ENCODE results near the gene PSG7. TPM values are rescaled to one million over a fixed set of nuclear protein-coding genes. Genes with fewer than 3 reads are reported as not detected.
"Not testable (repeated sequence)": the region's sequence is repeated elsewhere in the genome, so short reads cannot be mapped to it uniquely, and the experiment has no call there.

PSG7 gene
- total RNA-seq, 3 donors from 2014 or later (not counting 1 experiment from before 2014, with no cell fraction given): not detected

GRCh38 chr19:42961119-42961518 is 24.1 kb upstream of the PSG7 start:
- Histone ChIP-seq H3K27me3 (ENCODE audit: control insufficient read depth, insufficient read depth, low read length) (no peaks in the 10 kb centered on the region), H3K4me3 (ENCODE audit: low read length) (no peak overlapping the region), H3K27ac (ENCODE audit: low read length) (no peak overlapping the region), H3K9me3 (ENCODE audit: control insufficient read depth, insufficient read depth, low read length) (no peaks in the 10 kb centered on the region), H3K4me1 (ENCODE audit: control insufficient read depth, insufficient read depth, low read length) (no peaks in the 10 kb centered on the region), H3K36me3 (ENCODE audit: control insufficient read depth, insufficient read depth, low read length) (no peaks in the 10 kb centered on the region)
- intact Hi-C loops (cut with micrococcal nuclease): no loop called here
- Mint-ChIP-seq H3K36me3 (no peaks in the 10 kb centered on the region), H3K9me3 (no peaks in the 10 kb centered on the region), H3K4me3 (no peak overlapping the region), H3K4me1 (no peaks in the 10 kb centered on the region), H3K27me3 (ENCODE audit: low read depth in 2 of 2) (peaks cover 5 to 15% of the 10 kb centered on the region in 2 donors), H3K27ac (no peak overlapping the region)
- DNase-seq (no peak), ATAC-seq (no peak)
- TF ChIP-seq CTCF (IDR thresholded peaks at IDR 0.05): no peak
- 96% methylated on average over 5 of the region's 6 CpGs for WGBS (ENCODE audit: insufficient coverage)

- intact Hi-C loops (cut with micrococcal nuclease); H3K9me3 Mint-ChIP-seq; H3K27me3 Mint-ChIP-seq (ENCODE audit: low read depth in 2 of 2); H3K4me1 Mint-ChIP-seq; H3K27me3 ChIP-seq (ENCODE audit: control insufficient read depth, insufficient read depth, low read length); H3K36me3 Mint-ChIP-seq; H3K36me3 ChIP-seq (ENCODE audit: control insufficient read depth, insufficient read depth, low read length); H3K4me3 Mint-ChIP-seq; H3K4me3 ChIP-seq (ENCODE audit: low read length); H3K9me3 ChIP-seq (ENCODE audit: control insufficient read depth, insufficient read depth, low read length); H3K27ac ChIP-seq (ENCODE audit: low read length); H3K4me1 ChIP-seq (ENCODE audit: control insufficient read depth, insufficient read depth, low read length); H3K27ac Mint-ChIP-seq; ATAC-seq; DNase-seq: not testable (repeated sequence)
- 64% methylated on average over 3 of the region's 4 CpGs for WGBS (ENCODE audit: insufficient coverage)
These were observed 15.1 kb upstream of the PSG7 start for GRCh38 chr19:42952126-42952525.

- H3K9me3 ChIP-seq (ENCODE audit: control insufficient read depth, insufficient read depth, low read length); H3K27ac Mint-ChIP-seq; H3K9me3 Mint-ChIP-seq; H3K4me3 Mint-ChIP-seq; H3K27me3 Mint-ChIP-seq (ENCODE audit: low read depth in 2 of 2); H3K4me1 ChIP-seq (ENCODE audit: control insufficient read depth, insufficient read depth, low read length); H3K36me3 ChIP-seq (ENCODE audit: control insufficient read depth, insufficient read depth, low read length); DNase-seq; H3K4me1 Mint-ChIP-seq; intact Hi-C loops (cut with micrococcal nuclease); H3K4me3 ChIP-seq (ENCODE audit: low read length); ATAC-seq; H3K27ac ChIP-seq (ENCODE audit: low read length); H3K27me3 ChIP-seq (ENCODE audit: control insufficient read depth, insufficient read depth, low read length); H3K36me3 Mint-ChIP-seq: not testable (repeated sequence)
- 85% methylated on average over 1 of the region's 2 CpGs for WGBS (ENCODE audit: insufficient coverage)
These were observed 14.5 kb upstream of the PSG7 start for GRCh38 chr19:42951476-42951875.

GRCh38 chr19:42942187-42942789 is 5.3 kb upstream of the PSG7 start:
- no peaks in the 10 kb centered on the region for H3K36me3 Mint-ChIP-seq
- no peak for ATAC-seq
- no peak overlapping the region for H3K27ac Mint-ChIP-seq
- no peak for DNase-seq
- no peaks in the 10 kb centered on the region for H3K4me1 Mint-ChIP-seq
- Histone ChIP-seq H3K27me3 (ENCODE audit: control insufficient read depth, insufficient read depth, low read length) (no peaks in the 10 kb centered on the region), H3K9me3 (ENCODE audit: control insufficient read depth, insufficient read depth, low read length) (no peaks in the 10 kb centered on the region), H3K4me3 (ENCODE audit: low read length) (no peak overlapping the region), H3K27ac (ENCODE audit: low read length) (no peak overlapping the region), H3K4me1 (ENCODE audit: control insufficient read depth, insufficient read depth, low read length) (no peaks in the 10 kb centered on the region), H3K36me3 (ENCODE audit: control insufficient read depth, insufficient read depth, low read length) (no peaks in the 10 kb centered on the region)
- intact Hi-C loops (cut with micrococcal nuclease): no loop called here
- WGBS (ENCODE audit: insufficient coverage): 38% methylated on average over 10 of the region's 13 CpGs
- no peak overlapping the region for H3K4me3 Mint-ChIP-seq
- no peaks in the 10 kb centered on the region for H3K9me3 Mint-ChIP-seq
- no peak for TF ChIP-seq CTCF (IDR thresholded peaks at IDR 0.05)
- H3K27me3 Mint-ChIP-seq (ENCODE audit: low read depth in 2 of 2): peaks cover 14 to 47% of the 10 kb centered on the region in 2 donors

- H3K36me3 ChIP-seq (ENCODE audit: control insufficient read depth, insufficient read depth, low read length); intact Hi-C loops (cut with micrococcal nuclease); DNase-seq; H3K9me3 Mint-ChIP-seq; H3K27ac Mint-ChIP-seq; H3K4me1 ChIP-seq (ENCODE audit: control insufficient read depth, insufficient read depth, low read length); H3K4me1 Mint-ChIP-seq; H3K4me3 Mint-ChIP-seq; H3K36me3 Mint-ChIP-seq; H3K9me3 ChIP-seq (ENCODE audit: control insufficient read depth, insufficient read depth, low read length); H3K27ac ChIP-seq (ENCODE audit: low read length); ATAC-seq; H3K27me3 ChIP-seq (ENCODE audit: control insufficient read depth, insufficient read depth, low read length); H3K4me3 ChIP-seq (ENCODE audit: low read length): not testable (repeated sequence)
- H3K27me3 Mint-ChIP-seq (ENCODE audit: low read depth in 2 of 2): peaks cover 9 to 22% of the 10 kb centered on the region in 2 donors
These were observed 2.3 kb downstream of the PSG7 start for GRCh38 chr19:42934726-42935125.

GRCh38 chr19:42934183-42934582 is 2.8 kb downstream of the PSG7 start:
- intact Hi-C loops (cut with micrococcal nuclease); H3K27ac Mint-ChIP-seq; H3K9me3 Mint-ChIP-seq; H3K27ac ChIP-seq (ENCODE audit: low read length); H3K4me1 ChIP-seq (ENCODE audit: control insufficient read depth, insufficient read depth, low read length); H3K4me1 Mint-ChIP-seq; DNase-seq; H3K4me3 ChIP-seq (ENCODE audit: low read length); H3K36me3 Mint-ChIP-seq; H3K9me3 ChIP-seq (ENCODE audit: control insufficient read depth, insufficient read depth, low read length); H3K4me3 Mint-ChIP-seq; ATAC-seq; H3K36me3 ChIP-seq (ENCODE audit: control insufficient read depth, insufficient read depth, low read length); H3K27me3 ChIP-seq (ENCODE audit: control insufficient read depth, insufficient read depth, low read length): not testable (repeated sequence)
- H3K27me3 Mint-ChIP-seq (ENCODE audit: low read depth in 2 of 2): peaks cover 6 to 22% of the 10 kb centered on the region in 2 donors

GRCh38 chr19:42933412-42933811 is 3.6 kb downstream of the PSG7 start:
- intact Hi-C loops (cut with micrococcal nuclease); DNase-seq; H3K4me3 ChIP-seq (ENCODE audit: low read length); H3K27ac ChIP-seq (ENCODE audit: low read length); H3K9me3 Mint-ChIP-seq; ATAC-seq; H3K36me3 Mint-ChIP-seq; H3K4me1 ChIP-seq (ENCODE audit: control insufficient read depth, insufficient read depth, low read length); H3K9me3 ChIP-seq (ENCODE audit: control insufficient read depth, insufficient read depth, low read length); H3K4me3 Mint-ChIP-seq; H3K36me3 ChIP-seq (ENCODE audit: control insufficient read depth, insufficient read depth, low read length); H3K27ac Mint-ChIP-seq; H3K4me1 Mint-ChIP-seq; H3K27me3 ChIP-seq (ENCODE audit: control insufficient read depth, insufficient read depth, low read length): not testable (repeated sequence)
- 79% methylated on average over 3 of the region's 3 CpGs for WGBS (ENCODE audit: insufficient coverage)
- peaks cover 5 to 22% of the 10 kb centered on the region in 2 donors for H3K27me3 Mint-ChIP-seq (ENCODE audit: low read depth in 2 of 2)
